ENCODE data around the gene PAH. TPM values are rescaled to one million over a fixed set of nuclear protein-coding genes. Genes with fewer than 3 reads are reported as not detected.

Gene PAH
- total and polyA plus RNA-seq, 2 of the 13 experiments (the other 11 are each of a cell fraction or from before 2014, with no cell fraction given), result 192 to 451 TPM

DNA sequence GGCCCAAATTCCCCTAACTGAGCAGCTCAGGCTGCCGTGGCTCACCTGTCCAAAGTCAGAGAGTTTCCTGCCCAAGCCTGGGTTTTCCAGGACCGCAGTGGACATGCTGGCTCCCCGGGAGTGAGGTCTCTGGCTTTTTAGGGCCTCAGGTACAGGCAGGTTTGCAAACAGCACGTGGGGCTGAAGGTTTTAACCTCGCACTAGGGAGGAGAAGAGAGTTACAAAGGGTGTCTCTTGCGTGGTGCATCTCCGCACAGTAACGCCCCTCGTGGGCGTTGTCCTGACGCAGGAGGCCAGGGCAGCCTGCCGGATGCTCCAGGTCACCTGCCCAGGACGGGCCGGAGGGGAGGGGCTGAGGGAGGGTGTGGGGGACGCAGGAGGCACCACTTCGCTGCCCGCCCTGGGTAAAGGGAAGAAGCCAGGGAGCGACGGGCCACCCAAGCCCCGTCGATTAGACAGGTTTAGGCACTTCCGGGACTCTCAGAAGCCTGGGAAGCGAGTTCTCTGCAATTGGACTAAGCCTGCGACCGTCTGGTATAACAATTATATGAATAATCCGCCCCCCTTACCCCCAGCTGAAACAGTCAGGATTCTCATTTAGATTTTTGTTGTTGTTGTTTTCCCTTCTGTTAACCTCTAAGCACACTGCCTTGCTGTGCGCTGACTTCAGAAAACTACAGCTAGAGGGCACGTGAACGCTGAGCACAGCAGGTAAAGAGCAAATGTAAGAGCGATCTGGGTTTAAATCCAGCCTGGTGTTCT lies at the start of gene PAH (continued):
- TF ChIP-seq SOX6 (IDR thresholded peaks at IDR 0.05) (no peak), SOX6 (CRISPR knock-in tag; IDR thresholded peaks at IDR 0.05) (peak; percentile 88), CREB3 (CRISPR knock-in tag; IDR thresholded peaks at IDR 0.05) (no peak), THAP8 (CRISPR knock-in tag; IDR thresholded peaks at IDR 0.05; ENCODE audit: borderline replicate concordance) (0 out of 2 replicates have a peak, but pooled peaks have one; percentile 73), ZNF580 (CRISPR knock-in tag; IDR thresholded peaks at IDR 0.05; ENCODE audit: borderline replicate concordance, low read depth) (0 out of 2 replicates have a peak, but pooled peaks have one; percentile 44), ARHGAP35 (CRISPR knock-in tag; IDR thresholded peaks at IDR 0.05; ENCODE audit: borderline replicate concordance) (peak; percentile 38; the same call in 1 of the 2 replicates)
- TF ChIP-seq, protein P1, sequence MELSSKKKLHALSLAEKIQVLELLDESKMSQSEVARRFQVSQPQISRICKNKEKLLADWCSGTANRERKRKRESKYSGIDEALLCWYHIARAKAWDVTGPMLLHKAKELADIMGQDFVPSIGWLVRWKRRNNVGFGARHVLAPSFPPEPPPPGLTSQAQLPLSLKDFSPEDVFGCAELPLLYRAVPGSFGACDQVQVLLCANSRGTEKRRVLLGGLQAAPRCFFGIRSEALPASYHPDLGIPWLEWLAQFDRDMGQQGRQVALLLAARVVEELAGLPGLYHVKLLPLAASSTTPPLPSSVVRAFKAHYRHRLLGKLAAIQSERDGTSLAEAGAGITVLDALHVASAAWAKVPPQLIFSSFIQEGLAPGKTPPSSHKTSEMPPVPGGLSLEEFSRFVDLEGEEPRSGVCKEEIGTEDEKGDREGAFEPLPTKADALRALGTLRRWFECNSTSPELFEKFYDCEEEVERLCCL (CRISPR knock-in tag; IDR thresholded peaks at IDR 0.05; ENCODE audit: borderline replicate concordance), result no peak
- TF ChIP-seq, protein P2, sequence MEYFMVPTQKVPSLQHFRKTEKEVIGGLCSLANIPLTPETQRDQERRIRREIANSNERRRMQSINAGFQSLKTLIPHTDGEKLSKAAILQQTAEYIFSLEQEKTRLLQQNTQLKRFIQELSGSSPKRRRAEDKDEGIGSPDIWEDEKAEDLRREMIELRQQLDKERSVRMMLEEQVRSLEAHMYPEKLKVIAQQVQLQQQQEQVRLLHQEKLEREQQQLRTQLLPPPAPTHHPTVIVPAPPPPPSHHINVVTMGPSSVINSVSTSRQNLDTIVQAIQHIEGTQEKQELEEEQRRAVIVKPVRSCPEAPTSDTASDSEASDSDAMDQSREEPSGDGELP (IDR thresholded peaks at IDR 0.05; ENCODE audit: borderline replicate concordance, low read depth), result peak; percentile 85; the same call in 1 of the 2 replicates

Data from HepG2 (cell line).